Left cardiac atrium (tissue), 4 donors: Measurements from ENCODE around the gene AIM2. TPM values are rescaled to one million over a fixed set of nuclear protein-coding genes. Genes with fewer than 3 reads are reported as not detected.
"Not testable (repeated sequence)": the region's sequence is repeated elsewhere in the genome, so short reads cannot be mapped to it uniquely, and the experiment has no call there.

Source experiments
- ATAC-seq, 2 donors: fragments of 200-7000 bp; cut with Tn5 transposase; one replicate each; pipeline ENCODE4 v1.9.1; 2020; ENCODE audit warnings: mild to moderate bottlenecking in 2 of 2, moderate library complexity in 2 of 2
- DNase-seq: peaks from one replicate; pipeline ENCODE4 v3.0.0-alpha.2; 2020
- intact Hi-C, 2 donors: fragments of 100-400 bp; cut with DNase I; formaldehyde crosslinking; loops; one replicate each; pipeline versions ENCODE4 v1.14.1 to v1.15.1; 2022 to 2023
- total RNA-seq, 2 donors: library from RNA; stranded (reverse); fragmentation: NEBNext Ultra II Directional; extraction: Animal tissue kit (Norgen Biotek cat#: 25700); gene quantifications; one replicate each; pipeline ENCODE4 v1.2.1, GENCODE V29; 2021
- donor health status: DM: no; HTN: yes; CAD: no.
- donor health status: DM: no; HTN: yes; CAD: no; lungs with severe emphysema.
- donor health status: DM: yes; HTN: yes; CAD: no.
- donor health status: Dilated cardiomyopathy.

AIM2 gene
- total RNA-seq, 2 donors from 2014 or later, result 0.50 to 0.76 TPM

DNA sequence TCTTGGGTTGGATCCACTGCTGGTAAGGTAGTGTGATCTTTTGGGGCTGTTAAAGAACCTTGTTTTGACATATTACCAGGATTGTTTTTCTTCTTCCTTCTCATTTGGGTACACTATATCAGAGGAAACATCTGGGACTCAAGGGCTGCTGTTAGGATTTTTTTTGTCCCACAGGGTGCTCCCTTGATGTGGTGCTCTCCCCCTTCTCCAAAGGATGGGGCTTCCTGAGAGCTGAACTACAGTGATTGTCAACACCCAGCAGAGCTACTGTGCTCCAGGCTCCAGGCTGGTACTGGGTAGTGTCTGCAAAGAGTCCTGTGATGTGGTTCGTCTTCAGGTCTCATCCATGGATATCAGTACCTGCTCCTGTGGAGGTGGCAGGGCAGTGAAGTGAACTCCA is 46.3 kb downstream of the AIM2 start:
- ATAC-seq (no peak), DNase-seq (no peak)
- intact Hi-C loops, result no loop called here

DNA sequence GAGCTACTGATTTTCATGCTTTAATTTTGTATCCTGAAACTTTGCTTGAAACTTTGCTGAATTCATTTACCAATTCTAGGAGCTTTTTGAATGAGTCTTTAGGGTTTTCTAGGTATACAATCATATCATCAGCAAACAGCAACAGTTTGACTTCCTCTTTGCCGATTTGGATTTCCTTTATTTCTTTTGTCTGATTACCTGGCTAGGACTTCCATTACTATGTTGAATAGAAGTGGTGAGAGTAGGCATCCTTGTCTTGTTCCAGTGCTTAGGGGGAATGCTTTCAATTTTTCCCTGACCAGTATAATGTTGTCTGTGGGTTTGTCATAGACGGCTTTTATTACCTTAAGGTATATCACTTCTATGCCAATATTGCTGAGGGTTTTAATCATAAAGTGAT is 49.7 kb downstream of the AIM2 start:
- DNase-seq, ATAC-seq, intact Hi-C loops: not testable (repeated sequence)

DNA sequence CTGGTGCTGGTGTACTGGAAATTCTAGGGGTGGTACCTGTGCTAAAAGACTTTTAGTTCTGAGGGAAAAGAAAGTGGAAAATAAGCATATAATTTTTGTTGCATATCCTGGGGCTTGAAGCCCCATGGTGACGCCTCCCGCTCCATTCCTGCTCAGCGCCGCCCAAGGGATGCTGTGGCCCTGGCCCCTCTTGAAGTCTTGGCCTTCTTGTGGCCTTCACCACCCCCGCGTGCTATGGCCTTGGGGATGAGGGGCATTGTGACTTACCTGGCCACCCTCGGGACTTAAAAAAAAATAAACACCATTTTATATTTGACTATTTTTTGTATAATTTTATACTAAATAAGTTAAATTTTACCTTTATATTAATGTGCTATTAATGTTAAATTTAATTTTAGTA is 51.5 kb downstream of the AIM2 start:
- intact Hi-C loops, result no loop called here
- no peak for DNase-seq
- ATAC-seq, result no peak

DNA sequence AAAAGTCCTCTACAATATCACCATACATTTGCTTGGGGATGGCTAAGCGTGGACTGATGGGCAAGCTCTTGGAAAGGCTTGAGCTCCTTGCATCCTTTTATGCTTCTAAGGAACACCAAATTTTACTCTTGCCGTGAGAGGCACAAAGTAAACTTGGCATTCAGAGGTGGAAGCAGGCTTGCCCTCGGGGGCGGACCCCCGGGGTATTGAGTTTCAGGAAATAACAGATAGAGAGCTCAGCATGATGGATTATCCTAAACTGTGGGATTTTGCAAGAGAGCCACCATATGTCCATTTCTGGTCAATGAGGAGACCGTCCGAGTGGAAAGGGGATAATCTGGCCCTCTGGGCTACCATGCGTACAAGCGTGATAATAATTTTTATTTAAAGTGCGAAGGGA is 52.8 kb downstream of the AIM2 start:
- DNase-seq (no peak), ATAC-seq (no peak)
- intact Hi-C loops, result no loop called here

DNA sequence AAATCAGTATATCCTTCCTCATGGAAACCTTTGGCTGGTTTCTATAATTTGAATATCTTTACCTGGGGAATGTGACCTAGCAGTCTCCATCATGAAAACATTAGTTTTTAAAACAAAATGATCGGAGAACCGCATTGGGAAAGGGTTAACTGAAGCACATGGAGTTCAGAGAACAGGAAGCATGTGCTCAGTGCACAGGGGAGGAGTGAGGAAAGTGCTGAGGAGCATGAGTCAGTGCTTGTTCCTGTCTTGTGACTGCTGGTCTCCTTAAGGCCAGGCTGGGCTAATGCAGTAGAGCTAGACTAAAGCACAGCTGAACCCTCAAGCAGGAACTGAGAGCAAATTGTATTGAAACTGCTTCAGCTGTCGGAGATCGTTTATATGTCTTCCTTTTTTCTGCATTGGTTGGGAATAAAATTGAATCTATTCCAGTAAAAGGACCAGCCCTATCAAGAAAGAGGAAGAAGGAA is 61.1 kb downstream of the AIM2 start:
- peak; percentile 71 for DNase-seq
- peak; percentile 95 to 97 for ATAC-seq
- intact Hi-C loops, result no loop called here

DNA sequence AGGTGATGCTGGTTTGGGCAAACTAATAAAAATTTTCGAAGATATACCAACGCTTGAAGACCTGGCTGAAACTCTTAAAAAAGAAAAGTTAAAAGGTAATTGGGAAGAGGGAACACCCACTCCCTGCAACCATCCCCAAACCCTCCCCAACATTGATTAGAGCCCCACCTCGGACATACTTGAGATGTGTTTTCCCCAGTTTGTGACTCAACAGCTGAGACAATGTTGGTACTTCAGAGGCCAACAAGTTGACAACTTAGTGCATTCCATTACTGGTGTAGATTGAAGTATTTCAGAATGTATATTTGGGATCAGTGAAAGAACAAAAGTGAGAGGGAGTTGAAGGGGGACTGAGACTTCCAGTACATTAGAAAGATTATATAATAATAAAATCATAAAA is 61.7 kb downstream of the AIM2 start:
- ATAC-seq, result no peak

DNA sequence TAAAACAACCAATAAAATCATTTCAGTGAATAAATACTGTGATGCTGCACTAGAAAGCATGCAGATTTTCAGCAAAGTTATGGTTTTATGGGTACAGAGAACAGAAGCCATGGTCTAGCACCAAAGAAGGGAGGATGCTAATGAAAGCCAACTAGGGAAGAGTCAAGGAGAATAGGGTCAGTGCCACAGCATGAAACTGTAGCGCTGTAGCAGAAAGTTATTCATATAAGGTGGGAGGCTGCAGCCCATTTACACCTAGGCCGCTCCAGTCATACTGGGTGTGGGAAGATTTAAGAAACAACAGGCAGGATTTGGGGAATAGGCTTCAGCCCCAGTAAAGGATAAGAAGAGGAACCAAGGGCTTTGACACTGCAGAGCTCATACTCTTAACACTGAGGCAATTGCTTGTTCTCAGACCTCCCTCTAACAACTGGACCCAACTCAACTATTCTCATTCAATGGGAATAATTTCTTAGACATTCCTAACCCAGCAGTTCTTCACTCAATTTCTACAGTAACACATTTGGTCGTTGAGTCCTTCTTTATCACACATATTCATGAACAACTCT is 62.5 kb downstream of the AIM2 start:
- intact Hi-C loops, result no loop called here
- ATAC-seq (no peak), DNase-seq (no peak)

More for the DNA sequence above, 61.7 kb downstream of the AIM2 start:
- no peak for DNase-seq
- intact Hi-C loops, result no loop called here

DNA sequence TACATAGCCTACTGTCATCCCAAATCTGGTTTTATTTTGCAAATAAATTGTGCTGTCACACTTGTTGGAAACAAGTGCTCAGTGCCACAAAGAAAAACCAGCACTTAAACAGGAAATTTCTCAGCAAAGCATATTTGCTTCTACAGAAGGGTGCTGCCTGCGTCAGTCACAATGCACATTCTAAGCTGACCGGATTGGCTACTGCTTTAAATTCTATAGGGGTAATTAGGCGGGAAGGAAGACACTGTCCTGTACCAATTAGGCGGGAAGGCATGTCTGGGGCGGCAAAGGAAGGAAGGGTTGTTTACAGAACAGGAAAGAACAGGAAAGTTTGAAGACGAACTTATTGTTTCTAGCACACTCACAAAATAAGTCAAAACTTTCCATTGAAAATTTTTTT is 64.1 kb downstream of the AIM2 start:
- intact Hi-C loops, result no loop called here
- ATAC-seq, result peak in 1 of 2 donors; percentile 5
- no peak for DNase-seq

Other genes starting within 250 kb of the AIM2 start
- gene MNDA, start 245.4 kb downstream of the AIM2 start, total RNA-seq, result 1 to 10 TPM; 5.2 to 9.5 TPM
- under 1 TPM; 0.55 to 0.59 TPM for gene PYHIN1, start 145.2 kb downstream of the AIM2 start, total RNA-seq
- gene IFI16, start 66.9 kb downstream of the AIM2 start, total RNA-seq, result 10 to 100 TPM; 43.7 to 67.7 TPM
- gene CADM3, start 94.8 kb upstream of the AIM2 start, total RNA-seq, result 10 to 100 TPM in 1 of 2 donors, 1 to 10 TPM in 1; 6.3 to 15.3 TPM
- gene ACKR1, start 128.1 kb upstream of the AIM2 start, total RNA-seq, result 10 to 100 TPM; 38.0 to 66.9 TPM
- gene FCER1A, start 225.6 kb upstream of the AIM2 start, total RNA-seq, result under 1 TPM; 0.34 to 0.94 TPM